ENCODE measurements around the gene PARN. TPM values are rescaled to one million over a fixed set of nuclear protein-coding genes. Genes with fewer than 3 reads are reported as not detected.

Gene PARN
- total and polyA plus RNA-seq, 2 donors (not counting 1 experiment from before 2014, with no cell fraction given) = 26.7 to 32.9 TPM

- H3K4me3 ChIP-seq (replicated peaks in 1 of 4; ENCODE audit: control extremely low read depth in 1 of 4, insufficient read depth in 1 of 4, low read depth in 3 of 4, low read length in 4 of 4) = no peak overlapping the region
- H3K4me1 ChIP-seq (ENCODE audit: control insufficient read depth, extremely low read depth, insufficient read depth, low read length) = peaks cover 2% of the 10 kb centered on the region
- no peak overlapping the region for H3K27ac ChIP-seq (ENCODE audit: insufficient read depth, low read length)
These were observed 118.9 kb downstream of the PARN start for GRCh38 chr16:14510939-14511799.

GRCh38 chr16:14510581-14510938 is 119.5 kb downstream of the PARN start:
- H3K9me3 ChIP-seq (ENCODE audit: control insufficient read depth, insufficient read depth, low read depth, low read length) = no peaks in the 10 kb centered on the region
- no peak overlapping the region for H3K4me3 ChIP-seq (replicated peaks in 1 of 4; ENCODE audit: control extremely low read depth in 1 of 4, insufficient read depth in 1 of 4, low read depth in 3 of 4, low read length in 4 of 4)
- no peak overlapping the region for H3K4me2 ChIP-seq (ENCODE audit: extremely low read depth, insufficient read depth, low read length)
- TF ChIP-seq, protein P1, sequence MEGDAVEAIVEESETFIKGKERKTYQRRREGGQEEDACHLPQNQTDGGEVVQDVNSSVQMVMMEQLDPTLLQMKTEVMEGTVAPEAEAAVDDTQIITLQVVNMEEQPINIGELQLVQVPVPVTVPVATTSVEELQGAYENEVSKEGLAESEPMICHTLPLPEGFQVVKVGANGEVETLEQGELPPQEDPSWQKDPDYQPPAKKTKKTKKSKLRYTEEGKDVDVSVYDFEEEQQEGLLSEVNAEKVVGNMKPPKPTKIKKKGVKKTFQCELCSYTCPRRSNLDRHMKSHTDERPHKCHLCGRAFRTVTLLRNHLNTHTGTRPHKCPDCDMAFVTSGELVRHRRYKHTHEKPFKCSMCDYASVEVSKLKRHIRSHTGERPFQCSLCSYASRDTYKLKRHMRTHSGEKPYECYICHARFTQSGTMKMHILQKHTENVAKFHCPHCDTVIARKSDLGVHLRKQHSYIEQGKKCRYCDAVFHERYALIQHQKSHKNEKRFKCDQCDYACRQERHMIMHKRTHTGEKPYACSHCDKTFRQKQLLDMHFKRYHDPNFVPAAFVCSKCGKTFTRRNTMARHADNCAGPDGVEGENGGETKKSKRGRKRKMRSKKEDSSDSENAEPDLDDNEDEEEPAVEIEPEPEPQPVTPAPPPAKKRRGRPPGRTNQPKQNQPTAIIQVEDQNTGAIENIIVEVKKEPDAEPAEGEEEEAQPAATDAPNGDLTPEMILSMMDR (conservative IDR thresholded peaks at IDR 0.05 in 1 of 2, IDR thresholded peaks at IDR 0.05 in 1 of 2; ENCODE audit: low read depth in 1 of 2, low read length in 2 of 2) = no peak
- TF ChIP-seq EZH2 (IDR thresholded peaks at IDR 0.05; ENCODE audit: low read length, missing control alignments) = no peak
- no peaks in the 10 kb centered on the region for H4K20me1 ChIP-seq (ENCODE audit: control insufficient read depth, extremely low read depth, insufficient read depth, low read length)
- no peaks in the 10 kb centered on the region for H3K36me3 ChIP-seq (ENCODE audit: control insufficient read depth, insufficient read depth, low read length)
- H3K27ac ChIP-seq (ENCODE audit: insufficient read depth, low read length) = no peak overlapping the region
- no peak for DNase-seq (ENCODE audit: low read depth in 2 of 2)
- H3K79me2 ChIP-seq (ENCODE audit: control insufficient read depth, insufficient read depth, low read length) = no peaks in the 10 kb centered on the region
- H3K9ac ChIP-seq (ENCODE audit: insufficient read depth, low read length) = no peak overlapping the region
- peaks cover 2% of the 10 kb centered on the region for H3K4me1 ChIP-seq (ENCODE audit: control insufficient read depth, extremely low read depth, insufficient read depth, low read length)
- H3K27me3 ChIP-seq (ENCODE audit: control insufficient read depth, insufficient read depth, low read length) = no peaks in the 10 kb centered on the region
- no peak overlapping the region for H2AFZ ChIP-seq (ENCODE audit: low read length)

More at GRCh38 chr16:14510939-14511799, 118.9 kb downstream of the PARN start:
- H3K79me2 ChIP-seq (ENCODE audit: control insufficient read depth, insufficient read depth, low read length) = no peaks in the 10 kb centered on the region
- DNase-seq (ENCODE audit: low read depth in 2 of 2) = peak; percentile 42 to 97
- no peak overlapping the region for H3K9ac ChIP-seq (ENCODE audit: insufficient read depth, low read length)
- H3K4me2 ChIP-seq (ENCODE audit: extremely low read depth, insufficient read depth, low read length) = peak overlapping the region; percentile 30
- H3K27me3 ChIP-seq (ENCODE audit: control insufficient read depth, insufficient read depth, low read length) = no peaks in the 10 kb centered on the region
- H3K36me3 ChIP-seq (ENCODE audit: control insufficient read depth, insufficient read depth, low read length) = no peaks in the 10 kb centered on the region
- no peak overlapping the region for H2AFZ ChIP-seq (ENCODE audit: low read length)
- H4K20me1 ChIP-seq (ENCODE audit: control insufficient read depth, extremely low read depth, insufficient read depth, low read length) = no peaks in the 10 kb centered on the region
- no peak for TF ChIP-seq EZH2 (IDR thresholded peaks at IDR 0.05; ENCODE audit: low read length, missing control alignments)
- TF ChIP-seq, protein P1 (conservative IDR thresholded peaks at IDR 0.05 in 1 of 2, IDR thresholded peaks at IDR 0.05 in 1 of 2; ENCODE audit: low read depth in 1 of 2, low read length in 2 of 2) = no peak
- H3K9me3 ChIP-seq (ENCODE audit: control insufficient read depth, insufficient read depth, low read depth, low read length) = no peaks in the 10 kb centered on the region

- no peak overlapping the region for H3K27ac ChIP-seq (ENCODE audit: insufficient read depth, low read length)
These were observed 120.4 kb downstream of the PARN start for GRCh38 chr16:14509675-14510132.

More at GRCh38 chr16:14509675-14510132, 120.4 kb downstream of the PARN start:
- no peak overlapping the region for H2AFZ ChIP-seq (ENCODE audit: low read length)
- no peak overlapping the region for H3K4me2 ChIP-seq (ENCODE audit: extremely low read depth, insufficient read depth, low read length)
- H3K4me1 ChIP-seq (ENCODE audit: control insufficient read depth, extremely low read depth, insufficient read depth, low read length) = peaks cover 2% of the 10 kb centered on the region
- TF ChIP-seq, protein P1 (conservative IDR thresholded peaks at IDR 0.05 in 1 of 2, IDR thresholded peaks at IDR 0.05 in 1 of 2; ENCODE audit: low read depth in 1 of 2, low read length in 2 of 2) = no peak
- no peak for TF ChIP-seq EZH2 (IDR thresholded peaks at IDR 0.05; ENCODE audit: low read length, missing control alignments)
- no peak for DNase-seq (ENCODE audit: low read depth in 2 of 2)
- no peaks in the 10 kb centered on the region for H4K20me1 ChIP-seq (ENCODE audit: control insufficient read depth, extremely low read depth, insufficient read depth, low read length)
- H3K9me3 ChIP-seq (ENCODE audit: control insufficient read depth, insufficient read depth, low read depth, low read length) = no peaks in the 10 kb centered on the region
- H3K36me3 ChIP-seq (ENCODE audit: control insufficient read depth, insufficient read depth, low read length) = no peaks in the 10 kb centered on the region
- H3K9ac ChIP-seq (ENCODE audit: insufficient read depth, low read length) = no peak overlapping the region
- no peak overlapping the region for H3K4me3 ChIP-seq (replicated peaks in 1 of 4; ENCODE audit: control extremely low read depth in 1 of 4, insufficient read depth in 1 of 4, low read depth in 3 of 4, low read length in 4 of 4)
- H3K79me2 ChIP-seq (ENCODE audit: control insufficient read depth, insufficient read depth, low read length) = no peaks in the 10 kb centered on the region
- H3K27me3 ChIP-seq (ENCODE audit: control insufficient read depth, insufficient read depth, low read length) = no peaks in the 10 kb centered on the region
